Skin epidermis (tissue), 12 donors: Measurements from ENCODE around the gene TAOK2.

Experiments
- H3K27ac ChIP-seq, 21 experiments: fragments of 200-600 bp; sonication (generic) in 11 of 21; one replicate each; pipeline ENCODE4 v1.5.0; 2020; ENCODE audit warnings: mild to moderate bottlenecking in 3 of 21, inconsistent platforms in 2 of 21, moderate library complexity in 2 of 21
- H3K4me3 ChIP-seq, 7 experiments: fragments of 200-600 bp; sonication (generic) in 2 of 7; one replicate each; pipeline ENCODE4 v1.5.0; 2020; ENCODE audit warnings: inconsistent platforms in 2 of 7, mild to moderate bottlenecking in 2 of 7, moderate library complexity in 1 of 7

Gene TAOK2

DNA sequence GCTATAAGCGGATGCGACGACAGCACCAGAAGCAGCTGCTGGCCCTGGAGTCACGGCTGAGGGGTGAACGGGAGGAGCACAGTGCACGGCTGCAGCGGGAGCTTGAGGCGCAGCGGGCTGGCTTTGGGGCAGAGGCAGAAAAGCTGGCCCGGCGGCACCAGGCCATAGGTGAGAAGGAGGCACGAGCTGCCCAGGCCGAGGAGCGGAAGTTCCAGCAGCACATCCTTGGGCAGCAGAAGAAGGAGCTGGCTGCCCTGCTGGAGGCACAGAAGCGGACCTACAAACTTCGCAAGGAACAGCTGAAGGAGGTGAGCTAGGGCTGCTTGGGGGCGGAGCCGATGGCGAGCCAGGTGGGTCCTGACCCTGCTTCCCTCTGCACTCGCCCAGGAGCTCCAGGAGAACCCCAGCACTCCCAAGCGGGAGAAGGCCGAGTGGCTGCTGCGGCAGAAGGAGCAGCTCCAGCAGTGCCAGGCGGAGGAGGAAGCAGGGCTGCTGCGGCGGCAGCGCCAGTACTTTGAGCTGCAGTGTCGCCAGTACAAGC is 11.7 kb downstream of the TAOK2 start:
- H3K27ac ChIP-seq: no peak overlapping the region
- H3K4me3 ChIP-seq: no peak overlapping the region

DNA sequence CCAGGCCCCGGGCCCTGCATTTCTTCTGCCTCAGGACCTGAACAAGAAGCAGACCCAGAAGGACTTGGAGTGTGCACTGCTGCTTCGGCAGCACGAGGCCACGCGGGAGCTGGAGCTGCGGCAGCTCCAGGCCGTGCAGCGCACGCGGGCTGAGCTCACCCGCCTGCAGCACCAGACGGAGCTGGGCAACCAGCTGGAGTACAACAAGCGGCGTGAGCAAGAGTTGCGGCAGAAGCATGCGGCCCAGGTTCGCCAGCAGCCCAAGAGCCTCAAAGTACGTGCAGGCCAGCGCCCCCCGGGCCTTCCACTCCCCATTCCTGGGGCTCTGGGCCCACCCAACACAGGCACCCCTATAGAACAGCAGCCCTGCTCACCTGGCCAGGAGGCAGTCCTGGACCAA is 12.6 kb downstream of the TAOK2 start:
- Histone ChIP-seq H3K27ac (no peak overlapping the region), H3K4me3 (no peak overlapping the region)

DNA sequence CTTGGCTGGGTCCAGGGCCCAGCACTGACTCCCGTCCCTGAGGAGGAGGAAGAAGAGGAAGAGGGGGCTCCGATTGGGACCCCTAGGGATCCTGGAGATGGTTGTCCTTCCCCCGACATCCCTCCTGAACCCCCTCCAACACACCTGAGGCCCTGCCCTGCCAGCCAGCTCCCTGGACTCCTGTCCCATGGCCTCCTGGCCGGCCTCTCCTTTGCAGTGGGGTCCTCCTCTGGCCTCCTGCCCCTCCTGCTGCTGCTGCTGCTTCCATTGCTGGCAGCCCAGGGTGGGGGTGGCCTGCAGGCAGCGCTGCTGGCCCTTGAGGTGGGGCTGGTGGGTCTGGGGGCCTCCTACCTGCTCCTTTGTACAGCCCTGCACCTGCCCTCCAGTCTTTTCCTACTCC is 13.3 kb downstream of the TAOK2 start:
- H3K27ac ChIP-seq: peak overlapping the region in 1 of 21 experiments; percentile 9
- no peak overlapping the region for H3K4me3 ChIP-seq

DNA sequence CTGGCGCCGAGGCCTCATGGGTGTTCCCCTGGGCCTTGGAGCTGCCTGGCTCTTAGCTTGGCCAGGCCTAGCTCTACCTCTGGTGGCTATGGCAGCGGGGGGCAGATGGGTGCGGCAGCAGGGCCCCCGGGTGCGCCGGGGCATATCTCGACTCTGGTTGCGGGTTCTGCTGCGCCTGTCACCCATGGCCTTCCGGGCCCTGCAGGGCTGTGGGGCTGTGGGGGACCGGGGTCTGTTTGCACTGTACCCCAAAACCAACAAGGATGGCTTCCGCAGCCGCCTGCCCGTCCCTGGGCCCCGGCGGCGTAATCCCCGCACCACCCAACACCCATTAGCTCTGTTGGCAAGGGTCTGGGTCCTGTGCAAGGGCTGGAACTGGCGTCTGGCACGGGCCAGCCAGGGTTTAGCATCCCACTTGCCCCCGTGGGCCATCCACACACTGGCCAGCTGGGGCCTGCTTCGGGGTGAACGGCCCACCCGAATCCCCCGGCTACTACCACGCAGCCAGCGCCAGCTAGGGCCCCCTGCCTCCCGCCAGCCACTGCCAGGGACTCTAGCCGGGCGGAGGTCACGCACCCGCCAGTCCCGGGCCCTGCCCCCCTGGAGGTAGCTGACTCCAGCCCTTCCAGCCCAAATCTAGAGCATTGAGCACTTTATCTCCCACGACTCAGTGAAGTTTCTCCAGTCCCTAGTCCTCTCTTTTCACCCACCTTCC is 13.9 kb downstream of the TAOK2 start:
- Histone ChIP-seq H3K4me3 (no peak overlapping the region), H3K27ac (peak overlapping the region in 1 of 21 experiments; percentile 9)

DNA sequence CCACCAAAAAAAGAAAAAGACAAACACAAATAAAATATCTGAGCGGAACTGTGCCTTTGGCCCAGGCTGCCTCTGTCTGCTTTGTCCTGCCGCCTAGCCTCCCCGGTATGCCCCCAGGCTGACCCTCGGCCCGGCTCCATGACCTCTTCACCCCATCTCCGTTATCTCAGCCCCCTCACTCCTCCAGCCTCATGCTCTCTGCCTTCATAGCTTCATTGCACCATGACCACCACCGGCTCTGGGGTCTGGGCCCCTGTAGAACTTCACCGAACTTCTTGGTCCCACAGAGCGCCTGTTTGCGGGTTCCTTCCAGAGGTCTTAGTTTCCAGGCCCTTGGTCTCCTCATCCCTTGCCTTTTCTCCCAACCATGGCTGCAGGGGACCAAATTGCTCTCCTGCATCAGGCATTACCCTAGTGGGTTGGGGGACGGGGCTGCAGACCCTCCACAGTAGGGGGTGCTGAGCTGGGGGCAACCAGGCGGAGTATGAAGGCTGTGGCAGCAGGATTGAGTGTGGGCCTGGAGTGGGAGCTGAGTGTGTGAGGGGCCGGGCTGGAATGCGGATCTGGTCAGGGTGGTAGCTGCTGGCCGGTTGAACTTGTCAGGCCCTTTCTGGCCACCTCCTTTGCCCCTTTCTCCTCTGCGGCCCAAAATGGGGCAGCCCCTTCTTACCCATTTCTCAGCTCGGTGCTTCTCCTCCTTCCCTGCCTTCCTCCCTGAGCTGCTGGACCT is 14.8 kb downstream of the TAOK2 start:
- Histone ChIP-seq H3K27ac (no peak overlapping the region), H3K4me3 (no peak overlapping the region)

DNA sequence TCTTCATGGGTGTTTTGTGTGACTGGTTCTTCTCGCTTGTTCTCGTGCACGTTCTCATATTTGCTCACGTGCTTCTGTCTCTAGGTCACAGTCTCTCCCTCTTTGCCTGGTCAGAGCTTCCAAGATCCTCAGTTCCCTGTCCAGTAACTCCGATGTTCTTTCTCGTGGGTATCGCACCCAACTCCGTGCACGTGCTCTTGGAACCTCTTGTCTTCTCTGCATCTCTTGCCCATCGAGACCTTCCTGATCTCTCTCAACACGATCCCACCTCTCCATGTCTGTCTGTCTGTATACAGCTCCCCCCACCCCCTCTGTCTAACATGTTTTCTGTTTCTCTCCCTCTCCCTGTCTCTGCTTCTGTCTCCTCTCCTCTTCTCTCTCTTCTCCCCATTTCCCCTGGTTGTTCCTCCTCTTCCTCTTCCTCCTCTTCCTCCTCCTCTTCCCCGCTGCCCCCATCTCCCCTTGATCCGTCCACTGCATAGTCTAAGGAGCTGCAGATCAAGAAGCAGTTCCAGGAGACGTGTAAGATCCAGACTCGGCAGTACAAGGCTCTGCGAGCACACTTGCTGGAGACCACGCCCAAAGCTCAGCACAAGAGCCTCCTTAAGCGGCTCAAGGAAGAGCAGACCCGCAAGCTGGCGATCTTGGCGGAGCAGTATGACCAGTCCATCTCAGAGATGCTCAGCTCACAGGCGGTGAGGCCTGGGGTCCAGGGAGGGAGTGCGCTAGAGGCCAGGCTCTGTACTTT is 15.6 kb downstream of the TAOK2 start:
- H3K27ac ChIP-seq: no peak overlapping the region
- no peak overlapping the region for H3K4me3 ChIP-seq

DNA sequence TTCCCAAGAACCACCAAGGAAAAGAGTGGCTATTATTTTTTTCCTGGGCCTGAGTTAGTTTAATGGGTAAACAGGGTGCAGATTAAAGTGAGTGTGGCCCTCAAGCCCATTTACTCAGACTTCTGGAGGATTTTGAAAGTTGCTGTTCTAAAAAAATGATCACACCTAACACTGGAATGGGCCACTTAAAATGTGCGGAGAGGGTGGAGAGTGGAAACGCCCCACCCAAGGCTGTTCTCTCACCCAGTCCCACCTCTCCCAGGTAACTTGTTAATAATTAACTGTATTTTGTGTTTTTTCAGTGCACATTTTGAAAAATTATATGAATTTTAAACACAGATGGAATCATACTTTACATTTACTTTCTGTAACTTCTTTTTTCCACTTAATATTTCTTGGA is 16.4 kb downstream of the TAOK2 start:
- Histone ChIP-seq H3K4me3 (no peak overlapping the region), H3K27ac (no peak overlapping the region)

DNA sequence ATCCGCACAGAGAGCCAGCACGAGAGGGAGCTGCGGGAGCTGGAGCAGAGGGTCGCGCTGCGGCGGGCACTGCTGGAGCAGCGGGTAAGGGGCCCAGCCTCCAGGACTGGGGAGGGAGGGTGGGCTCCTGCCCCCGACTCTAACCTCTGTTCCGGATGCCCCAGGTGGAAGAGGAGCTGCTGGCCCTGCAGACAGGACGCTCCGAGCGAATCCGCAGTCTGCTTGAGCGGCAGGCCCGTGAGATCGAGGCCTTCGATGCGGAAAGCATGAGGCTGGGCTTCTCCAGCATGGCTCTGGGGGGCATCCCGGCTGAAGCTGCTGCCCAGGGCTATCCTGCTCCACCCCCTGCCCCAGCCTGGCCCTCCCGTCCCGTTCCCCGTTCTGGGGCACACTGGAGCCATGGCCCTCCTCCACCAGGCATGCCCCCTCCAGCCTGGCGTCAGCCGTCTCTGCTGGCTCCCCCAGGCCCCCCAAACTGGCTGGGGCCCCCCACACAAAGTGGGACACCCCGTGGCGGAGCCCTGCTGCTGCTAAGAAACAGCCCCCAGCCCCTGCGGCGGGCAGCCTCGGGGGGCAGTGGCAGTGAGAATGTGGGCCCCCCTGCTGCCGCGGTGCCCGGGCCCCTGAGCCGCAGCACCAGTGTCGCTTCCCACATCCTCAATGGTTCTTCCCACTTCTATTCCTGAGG is 17.4 kb downstream of the TAOK2 start:
- Histone ChIP-seq H3K4me3 (no peak overlapping the region), H3K27ac (no peak overlapping the region)

DNA sequence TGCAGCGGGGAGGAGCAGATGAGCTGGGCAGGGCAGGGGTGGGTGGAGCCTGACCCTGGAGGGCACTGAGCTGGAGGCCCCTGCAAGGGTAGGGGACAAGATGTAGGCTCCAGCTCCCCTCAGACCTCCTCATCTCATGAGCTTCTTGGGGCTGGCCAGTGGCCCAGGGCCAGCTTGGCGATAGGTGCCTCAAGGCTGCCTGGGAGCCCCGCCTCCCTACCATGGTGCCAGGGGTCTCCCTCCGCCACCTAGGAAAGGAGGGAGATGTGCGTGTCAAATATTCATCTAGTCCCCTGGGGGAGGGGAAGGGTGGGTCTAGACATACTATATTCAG is 17.9 kb downstream of the TAOK2 start:
- Histone ChIP-seq H3K4me3 (no peak overlapping the region), H3K27ac (no peak overlapping the region)

DNA sequence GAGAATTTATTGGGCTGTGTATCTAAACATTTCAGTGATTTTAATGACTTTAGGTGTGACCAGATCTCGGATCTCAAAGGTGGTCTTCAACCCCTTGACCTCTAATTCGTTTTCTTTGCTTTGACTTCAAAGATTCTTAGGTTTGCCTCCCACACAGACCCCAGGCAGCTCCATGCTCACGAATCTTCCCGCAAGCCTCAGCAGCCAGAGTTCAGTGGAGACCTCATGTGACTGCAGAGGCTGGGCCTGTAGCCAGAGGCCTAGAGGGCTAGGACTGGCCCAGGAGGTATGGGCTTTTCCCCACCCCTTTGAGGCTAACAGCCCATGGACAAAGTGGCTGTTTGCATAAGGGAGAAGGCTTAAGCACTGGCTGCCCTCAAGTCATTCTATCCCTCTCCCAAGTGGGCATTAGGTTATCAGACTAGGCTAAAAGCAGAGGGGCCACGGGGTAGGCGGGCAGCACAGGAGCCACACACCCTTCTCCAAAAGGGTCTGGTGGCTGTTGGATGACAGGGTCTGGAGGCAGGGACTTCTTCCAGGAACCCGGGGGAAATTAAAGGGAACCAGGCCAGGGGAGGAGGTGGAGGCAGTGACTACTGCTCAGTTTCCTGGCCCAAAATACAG is 18.8 kb downstream of the TAOK2 start:
- Histone ChIP-seq H3K27ac (peak overlapping the region in 2 of 21 experiments; percentile 14 to 24), H3K4me3 (no peak overlapping the region)

DNA sequence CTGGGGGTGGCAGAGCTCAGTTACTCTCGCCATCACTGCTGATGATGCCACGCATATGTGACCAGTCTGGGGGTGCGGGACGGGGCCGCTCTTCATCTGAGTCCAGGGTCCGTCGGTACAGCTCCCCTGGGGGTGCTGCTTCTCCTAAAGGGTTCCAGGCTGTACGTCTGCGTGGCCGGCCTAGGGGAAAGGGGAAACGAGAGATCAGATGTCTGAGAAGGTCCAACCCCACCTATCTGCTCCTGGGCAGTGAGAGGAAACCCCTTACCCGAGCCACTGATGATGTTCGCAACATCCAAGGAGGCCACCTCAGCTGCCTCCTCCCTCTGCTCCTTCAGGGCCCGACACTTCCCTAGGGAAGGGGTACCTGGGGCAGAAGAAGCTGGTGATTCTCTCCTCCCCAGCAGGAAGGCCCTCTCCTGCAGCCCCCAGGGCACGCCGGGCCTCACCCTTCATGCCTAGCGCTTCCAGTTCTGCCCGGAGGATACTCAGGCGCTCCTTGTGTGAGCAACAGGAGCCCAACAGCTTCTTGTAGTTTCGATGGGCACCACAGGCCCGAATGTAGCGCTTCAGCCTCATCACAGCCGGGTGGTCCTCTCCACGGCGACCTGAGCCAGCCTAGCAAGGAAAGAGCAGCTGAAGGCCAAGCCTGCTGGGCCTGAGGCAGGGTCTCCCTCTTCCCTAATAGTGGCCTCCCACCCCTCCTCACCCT is 19.7 kb downstream of the TAOK2 start:
- Histone ChIP-seq H3K4me3 (no peak overlapping the region), H3K27ac (peak overlapping the region in 3 of 21 experiments; percentile 28 to 98 (median 94))

DNA sequence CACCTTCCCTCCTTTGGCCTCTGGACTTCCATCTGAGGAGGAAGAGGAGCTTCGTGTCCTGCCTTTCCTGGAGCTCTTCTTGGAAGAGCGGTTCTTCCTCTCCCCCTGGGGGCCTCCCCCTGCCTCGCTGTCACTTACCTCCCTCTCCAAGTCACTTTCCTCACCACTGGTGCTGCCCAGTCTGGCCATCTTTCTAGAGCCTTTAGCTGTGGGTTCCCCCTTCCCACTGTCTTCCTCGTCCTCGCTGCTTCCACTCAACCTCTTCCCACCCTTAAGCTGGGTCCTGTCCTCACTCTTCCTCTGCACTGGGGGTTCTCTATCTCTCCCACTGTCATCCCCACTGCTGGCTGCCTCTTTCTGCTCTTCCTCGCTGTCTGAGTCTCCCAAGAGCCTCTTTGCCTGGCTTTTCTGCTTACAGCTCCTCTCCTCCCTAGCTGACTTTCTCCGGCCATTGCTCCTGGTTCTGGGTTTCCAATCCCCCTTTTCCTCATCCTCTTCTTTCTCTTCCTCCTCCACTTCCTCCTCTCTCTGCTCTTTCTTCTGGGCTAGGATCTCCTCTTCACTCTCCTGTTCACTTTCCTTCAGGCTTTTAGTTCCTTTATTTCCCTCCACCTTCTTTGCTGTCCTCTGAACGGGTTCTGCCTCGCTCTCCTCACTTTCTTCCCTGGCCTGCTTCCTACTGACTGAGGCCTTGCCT is 20.4 kb downstream of the TAOK2 start:
- Histone ChIP-seq H3K4me3 (peak overlapping the region in 2 of 7 experiments; percentile 70 to 88), H3K27ac (peak overlapping the region in 14 of 21 experiments; percentile 85 to 98 (median 94))

DNA sequence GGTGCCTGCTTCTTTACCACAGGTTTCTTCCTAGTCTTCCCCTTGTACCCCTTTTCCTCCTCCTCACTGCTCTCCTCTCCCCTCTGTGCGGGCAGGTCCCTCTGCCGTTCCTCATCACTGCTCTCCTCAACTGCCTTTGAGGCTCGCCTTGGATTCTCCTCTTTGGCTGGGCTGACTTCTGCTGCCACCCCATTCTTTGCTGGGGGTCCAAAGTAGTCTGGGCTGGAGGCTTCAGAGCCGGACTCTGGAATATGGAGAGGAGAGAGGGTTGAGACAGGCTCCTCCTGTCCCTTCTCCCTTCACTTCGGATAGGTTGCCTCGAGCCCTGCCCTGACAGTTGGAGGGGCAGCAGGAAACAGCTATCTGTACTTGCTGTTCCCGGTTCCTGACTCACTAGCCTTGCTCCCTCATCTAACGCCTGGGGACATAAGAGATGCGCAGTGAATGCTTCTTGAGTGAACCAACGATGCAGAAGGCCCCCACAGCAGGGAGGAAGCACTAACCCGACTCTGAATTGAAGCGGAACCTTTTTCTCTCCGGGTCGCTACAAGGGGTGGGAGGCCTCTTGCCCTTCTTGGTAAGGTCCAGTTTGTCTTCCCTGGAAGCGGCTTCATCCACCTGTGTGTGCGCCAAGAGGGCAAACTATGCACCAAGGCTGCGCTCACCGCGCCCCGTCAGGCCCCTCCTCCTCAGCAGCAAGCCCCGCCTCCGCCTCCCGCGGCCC is 21.1 kb downstream of the TAOK2 start:
- H3K4me3 ChIP-seq: peak overlapping the region; percentile 70 to 90 (median 80)
- H3K27ac ChIP-seq: peak overlapping the region in 20 of 21 experiments; percentile 85 to 98 (median 94)

DNA sequence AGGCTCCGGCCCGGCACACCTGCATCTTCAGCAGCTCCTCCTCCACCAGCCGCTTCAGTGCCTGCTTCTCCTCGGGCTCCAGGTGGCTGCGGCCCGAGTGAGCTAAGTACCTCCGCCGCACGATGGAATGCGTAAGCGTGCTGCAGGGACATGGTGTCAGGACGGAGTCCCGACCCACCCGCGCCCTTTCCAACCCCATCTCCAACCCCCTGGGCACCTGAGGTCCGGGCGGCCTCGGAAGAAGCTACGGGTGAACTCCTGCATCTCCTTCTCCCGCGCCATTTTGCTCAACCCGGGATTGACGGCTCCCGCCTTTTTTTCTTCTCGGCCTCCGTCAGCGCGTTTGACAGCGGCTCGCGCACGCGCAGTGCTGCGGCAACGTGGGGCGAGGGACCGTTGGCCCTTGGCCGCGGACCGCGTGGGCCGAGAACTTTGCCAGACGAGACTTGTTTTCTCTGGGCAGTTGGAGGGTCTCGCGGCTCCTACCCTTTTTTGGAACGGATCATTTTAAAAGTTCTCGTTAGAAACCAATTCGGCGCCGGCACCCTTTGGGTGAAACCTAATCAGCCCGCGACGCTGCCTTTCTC is 21.7 kb downstream of the TAOK2 start, which contains the start of gene HIRIP3:
Gene HIRIP3 (minus strand): TSS at position 294 of the 587 bp plus-strand sequence. CDS start 12 bp downstream, at position 282.
- Histone ChIP-seq H3K4me3 (peak within 1 kb of the TSS; percentile 70 to 90 (median 80)), H3K27ac (peak within 1 kb of the TSS; percentile 70 to 98 (median 94))

DNA sequence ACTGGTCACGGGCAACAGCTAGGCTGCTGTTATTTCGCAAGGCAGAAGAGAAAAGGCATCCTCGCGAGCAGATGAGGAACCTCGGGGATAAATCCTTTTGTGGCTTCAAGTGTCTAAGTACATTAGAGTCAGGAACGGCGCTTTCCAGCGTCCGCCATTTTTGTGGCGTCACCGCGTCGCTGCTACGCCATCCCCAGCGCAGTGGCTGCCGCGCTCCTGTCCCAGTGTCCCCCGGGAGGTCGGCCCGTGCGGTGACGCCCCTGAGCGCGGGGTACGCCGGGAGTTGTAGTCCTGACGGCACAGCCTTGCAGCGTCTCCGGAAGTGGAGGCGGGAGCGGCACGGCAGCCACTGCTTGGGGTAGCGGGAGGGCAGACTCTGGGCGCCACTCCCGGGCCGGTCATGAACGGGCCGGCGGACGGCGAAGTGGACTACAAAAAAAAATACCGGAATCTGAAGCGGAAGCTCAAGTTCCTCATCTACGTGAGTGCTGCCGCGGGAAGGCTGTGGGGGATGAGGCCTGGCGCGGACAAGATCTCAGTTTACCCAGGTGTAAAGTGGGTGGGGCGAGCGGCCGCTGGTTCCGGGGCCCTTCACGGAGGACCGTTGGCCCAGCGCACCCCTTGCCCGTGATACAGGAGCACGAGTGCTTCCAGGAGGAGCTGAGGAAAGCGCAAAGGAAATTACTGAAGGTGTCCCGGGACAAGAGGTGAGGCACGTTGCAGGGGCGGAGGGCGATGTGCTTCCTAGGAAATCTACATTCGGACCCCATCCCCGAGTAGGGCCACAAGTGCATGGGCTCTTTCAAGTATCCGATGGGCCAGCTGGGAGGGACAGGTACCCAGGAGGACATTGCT is 22.5 kb downstream of the TAOK2 start, which contains the start of gene INO80E:
Gene INO80E (plus strand): TSS at position 331 of the 855 bp plus-strand sequence. CDS start 70 bp downstream, at position 401.
- peak within 1 kb of the TSS; percentile 70 to 90 (median 80) for H3K4me3 ChIP-seq

DNA sequence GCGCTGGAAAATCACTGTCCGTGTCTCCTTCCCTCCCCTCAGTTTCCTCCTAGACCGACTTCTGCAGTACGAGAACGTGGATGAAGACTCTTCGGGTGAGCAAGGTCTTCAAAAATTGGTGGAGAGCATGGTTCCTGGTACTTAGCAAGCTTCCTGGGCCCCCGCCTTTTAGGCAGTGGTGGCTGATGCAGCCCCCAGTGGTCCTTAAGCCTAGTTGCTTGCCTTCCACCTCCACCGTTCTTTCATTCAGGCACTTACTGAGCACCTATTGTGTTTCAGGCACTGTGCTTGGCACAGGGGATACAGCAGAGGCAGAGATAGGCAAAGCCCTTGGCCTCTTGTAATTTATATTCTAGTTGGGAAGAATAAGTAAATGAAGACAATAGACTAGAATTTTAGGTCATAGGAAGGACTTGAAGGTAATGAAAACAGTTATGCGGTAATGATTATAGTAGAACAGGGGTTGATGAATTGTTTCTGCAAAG is 23.1 kb downstream of the TAOK2 start:
- H3K27ac ChIP-seq: peak overlapping the region in 18 of 21 experiments; percentile 85 to 98 (median 94)
- peak overlapping the region; percentile 70 to 90 (median 80) for H3K4me3 ChIP-seq

More for the DNA sequence above, 22.5 kb downstream of the TAOK2 start, which contains the start of gene INO80E:
- peak within 1 kb of the TSS; percentile 70 to 98 (median 94) for H3K27ac ChIP-seq
